HL-60 (cell line): ENCODE measurements around the gene KCNG2.

Experiments used
- DNase-seq, 2 experiments: peaks; one replicate each; pipeline ENCODE4 v3.0.0-alpha.2; 2010 to 2020; ENCODE audit warnings: low read depth in 1 of 2, low spot score in 1 of 2
- H3K27ac ChIP-seq: fragments of 250-450 bp; sonication (Bioruptor Pico); replicated peaks from 2 replicates; pipeline ENCODE4 v1.5.1; 2020; ENCODE audit warnings: mild to moderate bottlenecking, moderate library complexity
- H3K27me3 ChIP-seq: fragments of 250-450 bp; sonication (Bioruptor Pico); 2 replicates; pipeline ENCODE4 v1.5.1; 2021; ENCODE audit warnings: mild to moderate bottlenecking, moderate library complexity; ENCODE audit not compliant: insufficient read depth, poor library complexity, severe bottlenecking
- H3K4me3 ChIP-seq: replicated peaks from 2 replicates; pipeline ENCODE4 v1.5.1; 2011; ENCODE audit warnings: mild to moderate bottlenecking, control low read depth, low read length; ENCODE audit not compliant: insufficient read depth
- GABPA ChIP-seq: IDR thresholded peaks from 2 replicates; pipeline ENCODE4 v1.6.1; 2012; ENCODE audit warnings: low read depth
- POLR2AphosphoS5 ChIP-seq: IDR thresholded peaks from 2 replicates; pipeline ENCODE4 v1.6.1; 2012; ENCODE audit warnings: low read depth
- SPI1 ChIP-seq: IDR thresholded peaks from 2 replicates; pipeline ENCODE4 v1.6.1; 2012; ENCODE audit warnings: low read depth, mild to moderate bottlenecking, borderline replicate concordance
- TF ChIP-seq, protein P1 (sequence below): IDR thresholded peaks from 2 replicates; pipeline ENCODE4 v1.6.1; 2012; ENCODE audit warnings: low read depth; ENCODE audit not compliant: insufficient replicate concordance
- TF ChIP-seq, protein P2 (sequence below): IDR thresholded peaks from one replicate; pipeline ENCODE4 v1.5.1; 2011; ENCODE audit warnings: low read length, control low read depth, inconsistent platforms; ENCODE audit not compliant: insufficient read depth

KCNG2 gene

DNA sequence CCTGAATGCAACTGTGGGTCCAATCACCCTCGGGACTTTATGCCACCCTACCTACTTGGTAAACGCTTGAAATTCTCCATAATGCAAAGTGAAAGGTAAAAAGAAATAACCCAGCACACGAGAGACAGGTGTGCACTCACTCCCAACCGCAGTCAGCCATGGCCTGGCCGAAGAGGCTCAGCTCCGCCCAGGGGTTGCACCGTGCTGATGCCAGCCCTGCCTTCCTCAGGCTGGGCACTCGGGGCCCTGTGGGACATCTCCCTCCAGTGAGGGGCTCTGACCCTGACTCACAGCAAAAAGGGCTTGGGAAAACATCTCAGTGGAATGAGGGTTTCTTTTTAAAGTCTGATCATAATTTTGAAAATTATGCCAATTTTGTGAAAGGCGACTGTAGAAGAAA, 140.5 kb downstream of the KCNG2 start:
- no peaks in the 10 kb centered on the region for H3K27me3 ChIP-seq
- DNase-seq = no peak
- no peak overlapping the region for H3K4me3 ChIP-seq
- no peak overlapping the region for H3K27ac ChIP-seq
- TF ChIP-seq GABPA = no peak
- no peak for TF ChIP-seq POLR2AphosphoS5
- TF ChIP-seq, protein P1, sequence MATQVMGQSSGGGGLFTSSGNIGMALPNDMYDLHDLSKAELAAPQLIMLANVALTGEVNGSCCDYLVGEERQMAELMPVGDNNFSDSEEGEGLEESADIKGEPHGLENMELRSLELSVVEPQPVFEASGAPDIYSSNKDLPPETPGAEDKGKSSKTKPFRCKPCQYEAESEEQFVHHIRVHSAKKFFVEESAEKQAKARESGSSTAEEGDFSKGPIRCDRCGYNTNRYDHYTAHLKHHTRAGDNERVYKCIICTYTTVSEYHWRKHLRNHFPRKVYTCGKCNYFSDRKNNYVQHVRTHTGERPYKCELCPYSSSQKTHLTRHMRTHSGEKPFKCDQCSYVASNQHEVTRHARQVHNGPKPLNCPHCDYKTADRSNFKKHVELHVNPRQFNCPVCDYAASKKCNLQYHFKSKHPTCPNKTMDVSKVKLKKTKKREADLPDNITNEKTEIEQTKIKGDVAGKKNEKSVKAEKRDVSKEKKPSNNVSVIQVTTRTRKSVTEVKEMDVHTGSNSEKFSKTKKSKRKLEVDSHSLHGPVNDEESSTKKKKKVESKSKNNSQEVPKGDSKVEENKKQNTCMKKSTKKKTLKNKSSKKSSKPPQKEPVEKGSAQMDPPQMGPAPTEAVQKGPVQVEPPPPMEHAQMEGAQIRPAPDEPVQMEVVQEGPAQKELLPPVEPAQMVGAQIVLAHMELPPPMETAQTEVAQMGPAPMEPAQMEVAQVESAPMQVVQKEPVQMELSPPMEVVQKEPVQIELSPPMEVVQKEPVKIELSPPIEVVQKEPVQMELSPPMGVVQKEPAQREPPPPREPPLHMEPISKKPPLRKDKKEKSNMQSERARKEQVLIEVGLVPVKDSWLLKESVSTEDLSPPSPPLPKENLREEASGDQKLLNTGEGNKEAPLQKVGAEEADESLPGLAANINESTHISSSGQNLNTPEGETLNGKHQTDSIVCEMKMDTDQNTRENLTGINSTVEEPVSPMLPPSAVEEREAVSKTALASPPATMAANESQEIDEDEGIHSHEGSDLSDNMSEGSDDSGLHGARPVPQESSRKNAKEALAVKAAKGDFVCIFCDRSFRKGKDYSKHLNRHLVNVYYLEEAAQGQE = no peak
- TF ChIP-seq, protein P2, sequence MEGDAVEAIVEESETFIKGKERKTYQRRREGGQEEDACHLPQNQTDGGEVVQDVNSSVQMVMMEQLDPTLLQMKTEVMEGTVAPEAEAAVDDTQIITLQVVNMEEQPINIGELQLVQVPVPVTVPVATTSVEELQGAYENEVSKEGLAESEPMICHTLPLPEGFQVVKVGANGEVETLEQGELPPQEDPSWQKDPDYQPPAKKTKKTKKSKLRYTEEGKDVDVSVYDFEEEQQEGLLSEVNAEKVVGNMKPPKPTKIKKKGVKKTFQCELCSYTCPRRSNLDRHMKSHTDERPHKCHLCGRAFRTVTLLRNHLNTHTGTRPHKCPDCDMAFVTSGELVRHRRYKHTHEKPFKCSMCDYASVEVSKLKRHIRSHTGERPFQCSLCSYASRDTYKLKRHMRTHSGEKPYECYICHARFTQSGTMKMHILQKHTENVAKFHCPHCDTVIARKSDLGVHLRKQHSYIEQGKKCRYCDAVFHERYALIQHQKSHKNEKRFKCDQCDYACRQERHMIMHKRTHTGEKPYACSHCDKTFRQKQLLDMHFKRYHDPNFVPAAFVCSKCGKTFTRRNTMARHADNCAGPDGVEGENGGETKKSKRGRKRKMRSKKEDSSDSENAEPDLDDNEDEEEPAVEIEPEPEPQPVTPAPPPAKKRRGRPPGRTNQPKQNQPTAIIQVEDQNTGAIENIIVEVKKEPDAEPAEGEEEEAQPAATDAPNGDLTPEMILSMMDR = no peak
- no peak for TF ChIP-seq SPI1

DNA sequence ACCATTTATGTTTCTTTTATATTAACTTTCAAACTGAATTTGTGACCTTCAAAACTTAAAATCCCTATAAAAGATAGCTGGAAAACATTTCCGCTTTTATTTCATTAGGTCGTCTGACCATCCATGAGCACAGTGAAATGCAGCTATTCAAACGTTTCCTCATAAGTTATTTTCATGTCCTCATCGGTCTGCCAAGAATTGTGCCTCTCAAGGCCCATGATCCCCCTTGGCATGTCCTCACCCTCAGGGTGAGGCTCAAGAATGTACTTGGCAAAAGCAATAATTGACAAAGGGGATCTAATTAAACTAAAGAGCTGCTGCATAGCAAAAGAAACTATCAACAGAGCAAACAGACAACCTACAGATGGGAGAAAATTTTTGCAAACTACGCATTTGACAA, 141.4 kb downstream of the KCNG2 start:
- DNase-seq = no peak
- Histone ChIP-seq H3K27me3 (no peaks in the 10 kb centered on the region), H3K27ac (no peak overlapping the region), H3K4me3 (no peak overlapping the region)
- TF ChIP-seq, protein P2 = no peak

DNA sequence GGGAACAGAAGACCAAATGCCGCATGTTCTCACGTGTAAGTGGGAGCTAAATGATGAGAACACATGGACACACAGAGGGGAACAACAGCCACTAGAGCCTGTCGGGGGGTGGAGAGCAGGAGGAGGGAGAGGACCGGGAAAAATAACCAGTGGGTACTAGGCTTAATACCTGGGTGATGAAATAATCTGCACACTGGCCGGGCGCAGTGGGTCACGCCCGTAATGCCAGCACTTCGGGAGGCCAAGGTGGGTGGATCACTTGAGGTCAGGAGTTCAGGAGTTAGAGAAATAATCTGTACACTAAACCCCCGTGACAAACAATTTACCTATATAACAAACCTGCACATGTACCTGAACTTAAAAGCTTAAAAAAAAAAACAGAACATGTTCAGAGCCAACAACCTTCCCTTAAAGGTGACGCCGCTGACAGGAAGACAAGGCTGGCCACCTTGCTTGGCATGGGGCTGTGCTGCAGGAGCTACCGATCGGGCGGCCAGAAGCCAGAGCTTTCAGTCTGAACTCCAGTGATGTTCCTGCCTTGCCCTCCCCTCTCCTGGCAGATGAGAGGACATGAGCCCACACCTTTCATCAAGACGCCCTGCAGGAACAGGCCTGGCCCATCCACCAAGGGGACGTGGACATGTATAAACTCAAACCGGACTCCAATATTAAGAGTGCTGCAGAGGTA, 142.5 kb downstream of the KCNG2 start:
- no peaks in the 10 kb centered on the region for H3K27me3 ChIP-seq
- no peak overlapping the region for H3K27ac ChIP-seq
- TF ChIP-seq, protein P1 = no peak
- TF ChIP-seq SPI1 = no peak
- TF ChIP-seq GABPA = no peak
- TF ChIP-seq, protein P2 = no peak
- no peak for TF ChIP-seq POLR2AphosphoS5
- no peak overlapping the region for H3K4me3 ChIP-seq
- DNase-seq = no peak

DNA sequence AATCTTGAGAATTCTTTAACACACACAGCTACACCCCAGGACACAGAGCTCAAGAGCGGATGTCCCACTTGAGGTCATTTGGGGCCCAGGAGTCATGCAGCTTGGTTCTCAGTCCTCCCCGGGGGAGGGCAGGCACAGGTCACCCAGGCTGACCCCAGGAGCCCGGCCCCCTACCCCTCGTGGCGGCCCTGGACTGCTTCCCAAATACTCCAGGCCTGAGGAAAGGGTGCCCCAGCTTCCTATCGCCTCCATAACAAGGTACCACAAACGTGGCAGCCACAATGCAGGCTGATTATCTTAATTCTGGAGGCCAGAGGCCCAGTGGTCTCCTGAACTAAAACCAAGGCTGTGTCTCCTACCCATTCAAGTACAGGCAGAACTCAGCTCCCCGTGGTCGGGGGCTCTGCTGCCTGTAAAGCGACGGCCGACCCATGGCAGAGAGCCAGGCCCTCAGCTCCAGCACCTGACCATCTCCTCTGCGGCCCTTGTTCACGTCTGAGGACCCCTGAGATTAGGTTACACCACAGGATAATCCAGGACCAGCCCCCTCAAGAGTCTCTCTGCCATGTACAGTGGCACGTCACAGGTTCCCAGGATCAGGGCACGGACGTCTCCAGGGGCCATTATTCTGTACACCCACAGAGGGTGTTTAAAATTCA, 143.2 kb downstream of the KCNG2 start:
- H3K27me3 ChIP-seq = no peaks in the 10 kb centered on the region
- no peak overlapping the region for H3K4me3 ChIP-seq
- no peak for DNase-seq
- H3K27ac ChIP-seq = no peak overlapping the region
- TF ChIP-seq SPI1 (no peak), POLR2AphosphoS5 (no peak)
